Stimulated activated CD8-positive, alpha-beta memory T cell treated with anti-CD3 and anti-CD28 coated beads, Interleukin-2, amount 100 ng/mL, for 1 hour (primary cell): ENCODE measurements around the gene ARSG.
"Not testable (repeated sequence)": the region's sequence is repeated elsewhere in the genome, so short reads cannot be mapped to it uniquely, and the experiment has no call there.

Source experiments
- DNase-seq, 2 donors: peaks; one replicate each; pipeline ENCODE4 v3.0.0-alpha.2; 2020; ENCODE audit warnings: low read depth in 2 of 2

Gene ARSG

GRCh38 chr17:68305142-68305541 is 13.8 kb downstream of the ARSG start:
- no peak for DNase-seq

GRCh38 chr17:68306819-68307218 is 15.5 kb downstream of the ARSG start:
- DNase-seq: no peak

- no peak for DNase-seq
Measured at GRCh38 chr17:68307443-68307842, 16.1 kb downstream of the ARSG start.

GRCh38 chr17:68308486-68308885 is 17.2 kb downstream of the ARSG start:
- not testable (repeated sequence) for DNase-seq

- DNase-seq: not testable (repeated sequence)
Measured at GRCh38 chr17:68309066-68309670, 17.9 kb downstream of the ARSG start.

GRCh38 chr17:68310152-68310551 is 18.9 kb downstream of the ARSG start:
- peak; percentile 20 to 27 for DNase-seq

GRCh38 chr17:68314916-68315535 is 23.7 kb downstream of the ARSG start:
- no peak for DNase-seq

- no peak for DNase-seq
Measured at GRCh38 chr17:68315930-68316329, 24.6 kb downstream of the ARSG start.

GRCh38 chr17:68317458-68317857 is 26.2 kb downstream of the ARSG start:
- DNase-seq: no peak

- no peak for DNase-seq
Measured at GRCh38 chr17:68318103-68318991, 27.1 kb downstream of the ARSG start.

- DNase-seq: no peak
Measured at GRCh38 chr17:68319410-68320162, 28.3 kb downstream of the ARSG start.

- DNase-seq: no peak
Measured at GRCh38 chr17:68320311-68320865, 29.1 kb downstream of the ARSG start.

GRCh38 chr17:68320943-68321555 is 29.8 kb downstream of the ARSG start:
- DNase-seq: no peak

- no peak for DNase-seq
Measured at GRCh38 chr17:68321556-68321954, 30.3 kb downstream of the ARSG start.

GRCh38 chr17:68322630-68323029 is 31.3 kb downstream of the ARSG start:
- no peak for DNase-seq

- no peak for DNase-seq
Measured at GRCh38 chr17:68324114-68324513, 32.8 kb downstream of the ARSG start.

- no peak for DNase-seq
Measured at GRCh38 chr17:68324654-68325336, 33.5 kb downstream of the ARSG start.

GRCh38 chr17:68325961-68326360 is 34.7 kb downstream of the ARSG start:
- DNase-seq: no peak

- no peak for DNase-seq
Measured at GRCh38 chr17:68326681-68327080, 35.4 kb downstream of the ARSG start.

- DNase-seq: no peak
Measured at GRCh38 chr17:68327823-68328557, 36.7 kb downstream of the ARSG start.
